Effector CD4-positive, alpha-beta T cell (primary cell): ENCODE measurements around the gene TIE1.

ENCODE experiments used
- DNase-seq: peaks from one replicate; pipeline ENCODE4 v3.0.0-alpha.2; 2020

TIE1 gene

GRCh38 chr1:43312663-43313515 is 12.1 kb downstream of the TIE1 start:
- DNase-seq, result no peak

GRCh38 chr1:43313771-43314170 is 13.0 kb downstream of the TIE1 start:
- DNase-seq, result no peak

- no peak for DNase-seq
These were observed 13.5 kb downstream of the TIE1 start for GRCh38 chr1:43314233-43314632.

GRCh38 chr1:43315481-43315880 is 14.7 kb downstream of the TIE1 start:
- DNase-seq, result no peak

- no peak for DNase-seq
These were observed 15.4 kb downstream of the TIE1 start for GRCh38 chr1:43315963-43316737.

- DNase-seq, result no peak
These were observed 16.1 kb downstream of the TIE1 start for GRCh38 chr1:43316738-43317520.

GRCh38 chr1:43317817-43318471 is 17.2 kb downstream of the TIE1 start:
- DNase-seq, result no peak

GRCh38 chr1:43318831-43319230 is 18.0 kb downstream of the TIE1 start:
- DNase-seq, result no peak

- no peak for DNase-seq
These were observed 18.5 kb downstream of the TIE1 start for GRCh38 chr1:43319288-43319687.

GRCh38 chr1:43319766-43320165 is 19.0 kb downstream of the TIE1 start:
- no peak for DNase-seq

- DNase-seq, result no peak
These were observed 20.6 kb downstream of the TIE1 start for GRCh38 chr1:43321331-43321891.

GRCh38 chr1:43322506-43322905 is 21.7 kb downstream of the TIE1 start:
- DNase-seq, result no peak

GRCh38 chr1:43324810-43325209 is 24.0 kb downstream of the TIE1 start:
- no peak for DNase-seq

- no peak for DNase-seq
These were observed 24.6 kb downstream of the TIE1 start for GRCh38 chr1:43325381-43325780.

GRCh38 chr1:43327549-43328292 is 26.9 kb downstream of the TIE1 start:
- DNase-seq, result no peak

GRCh38 chr1:43329995-43330751 is 29.4 kb downstream of the TIE1 start:
- DNase-seq, result no peak

GRCh38 chr1:43331688-43332087 is 30.9 kb downstream of the TIE1 start:
- no peak for DNase-seq

- DNase-seq, result no peak
These were observed 33.8 kb downstream of the TIE1 start for GRCh38 chr1:43334453-43335205.

- DNase-seq, result no peak
These were observed 36.8 kb downstream of the TIE1 start, which contains the start of gene MPL for GRCh38 chr1:43337588-43337987. TSS of gene MPL (plus strand) at chr1:43337818. CDS start at chr1:43337849, 31 bp downstream.

- no peak for DNase-seq
These were observed 37.2 kb downstream of the TIE1 start for GRCh38 chr1:43338001-43338400.
